HCT116 (cell line): ENCODE data around the gene UNC93B1.

Experiments used
- EZH2 ChIP-seq: fragments of 200-600 bp; sonication (generic); IDR thresholded peaks from 2 replicates; pipeline ENCODE4 v1.6.1; 2017; ENCODE audit warnings: antibody characterized with exemption, mixed run types
- EZH2phosphoT487 ChIP-seq: fragments of 200-600 bp; IDR thresholded peaks from 2 replicates; pipeline ENCODE4 v1.6.1; 2018; ENCODE audit warnings: antibody characterized with exemption, borderline replicate concordance
- POLR2A ChIP-seq: IDR thresholded peaks from 2 replicates; pipeline ENCODE4 v1.7.0; 2011; ENCODE audit warnings: borderline replicate concordance; ENCODE audit not compliant: insufficient read depth, insufficient read length; ENCODE audit errors: extremely low read depth
- POLR2AphosphoS5 ChIP-seq: IDR thresholded peaks from 2 replicates; pipeline ENCODE4 v1.6.1; 2011; ENCODE audit warnings: mild to moderate bottlenecking, low read depth, low read length, moderate library complexity
- SIN3A ChIP-seq: IDR thresholded peaks from 2 replicates; pipeline ENCODE4 v1.6.1; 2012; ENCODE audit warnings: low read depth
- SP1 ChIP-seq: IDR thresholded peaks from 2 replicates; pipeline ENCODE4 v1.6.1; 2012; ENCODE audit warnings: low read depth
- YY1 ChIP-seq: IDR thresholded peaks from 2 replicates; pipeline ENCODE4 v1.6.1; 2011; ENCODE audit warnings: low read length, low read depth, moderate library complexity, mild to moderate bottlenecking; ENCODE audit not compliant: insufficient replicate concordance; ENCODE audit errors: extremely low read depth
- ZBTB33 ChIP-seq: IDR thresholded peaks from 2 replicates; pipeline ENCODE4 v1.6.1; 2011; ENCODE audit warnings: mild to moderate bottlenecking, low read length, moderate library complexity; ENCODE audit not compliant: insufficient replicate concordance; ENCODE audit errors: extremely low read depth
- ZNF274 ChIP-seq: fragments of 200-500 bp; sonication (Bioruptor generic); IDR thresholded peaks from 2 replicates; pipeline ENCODE4 v1.6.1; 2014; ENCODE audit warnings: mild to moderate bottlenecking, low read depth, low read length, inconsistent platforms
- TF ChIP-seq, protein P1 (sequence below), 3 experiments: fragments of 200-600 bp in 1 of 3; sonication (generic) in 1 of 3; IDR thresholded peaks in 2 of 3; conservative IDR thresholded peaks in 1 of 3; 2 replicates each; pipeline ENCODE4 v1.5.1; 2012 to 2017; ENCODE audit warnings: low read depth in 2 of 3, low read length in 2 of 3, antibody characterized with exemption in 1 of 3, borderline replicate concordance in 1 of 3, control low read depth in 1 of 3, mild to moderate bottlenecking in 1 of 3, mixed read lengths in 1 of 3, mixed run types in 1 of 3, moderate library complexity in 1 of 3; ENCODE audit not compliant: insufficient read depth in 1 of 3
- TF ChIP-seq, protein P2 (sequence below): IDR thresholded peaks from 2 replicates; pipeline ENCODE4 v1.6.1; 2012; ENCODE audit warnings: low read depth
- TF ChIP-seq, protein P3 (sequence below): IDR thresholded peaks from 2 replicates; pipeline ENCODE4 v1.6.1; 2012

GRCh38 chr11:67997475-67997921 is 6.4 kb downstream of the UNC93B1 start:
- no peak for TF ChIP-seq EZH2
- TF ChIP-seq POLR2A: no peak
- TF ChIP-seq YY1: no peak
- TF ChIP-seq, protein P1, sequence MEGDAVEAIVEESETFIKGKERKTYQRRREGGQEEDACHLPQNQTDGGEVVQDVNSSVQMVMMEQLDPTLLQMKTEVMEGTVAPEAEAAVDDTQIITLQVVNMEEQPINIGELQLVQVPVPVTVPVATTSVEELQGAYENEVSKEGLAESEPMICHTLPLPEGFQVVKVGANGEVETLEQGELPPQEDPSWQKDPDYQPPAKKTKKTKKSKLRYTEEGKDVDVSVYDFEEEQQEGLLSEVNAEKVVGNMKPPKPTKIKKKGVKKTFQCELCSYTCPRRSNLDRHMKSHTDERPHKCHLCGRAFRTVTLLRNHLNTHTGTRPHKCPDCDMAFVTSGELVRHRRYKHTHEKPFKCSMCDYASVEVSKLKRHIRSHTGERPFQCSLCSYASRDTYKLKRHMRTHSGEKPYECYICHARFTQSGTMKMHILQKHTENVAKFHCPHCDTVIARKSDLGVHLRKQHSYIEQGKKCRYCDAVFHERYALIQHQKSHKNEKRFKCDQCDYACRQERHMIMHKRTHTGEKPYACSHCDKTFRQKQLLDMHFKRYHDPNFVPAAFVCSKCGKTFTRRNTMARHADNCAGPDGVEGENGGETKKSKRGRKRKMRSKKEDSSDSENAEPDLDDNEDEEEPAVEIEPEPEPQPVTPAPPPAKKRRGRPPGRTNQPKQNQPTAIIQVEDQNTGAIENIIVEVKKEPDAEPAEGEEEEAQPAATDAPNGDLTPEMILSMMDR (IDR thresholded peaks at IDR 0.05 in 2 of 3, conservative IDR thresholded peaks at IDR 0.05 in 1 of 3; ENCODE audit: borderline replicate concordance in 1 of 3, insufficient read depth in 1 of 3, low read depth in 2 of 3, low read length in 2 of 3): no peak
- no peak for TF ChIP-seq EZH2phosphoT487
- no peak for TF ChIP-seq SP1
- TF ChIP-seq, protein P2, sequence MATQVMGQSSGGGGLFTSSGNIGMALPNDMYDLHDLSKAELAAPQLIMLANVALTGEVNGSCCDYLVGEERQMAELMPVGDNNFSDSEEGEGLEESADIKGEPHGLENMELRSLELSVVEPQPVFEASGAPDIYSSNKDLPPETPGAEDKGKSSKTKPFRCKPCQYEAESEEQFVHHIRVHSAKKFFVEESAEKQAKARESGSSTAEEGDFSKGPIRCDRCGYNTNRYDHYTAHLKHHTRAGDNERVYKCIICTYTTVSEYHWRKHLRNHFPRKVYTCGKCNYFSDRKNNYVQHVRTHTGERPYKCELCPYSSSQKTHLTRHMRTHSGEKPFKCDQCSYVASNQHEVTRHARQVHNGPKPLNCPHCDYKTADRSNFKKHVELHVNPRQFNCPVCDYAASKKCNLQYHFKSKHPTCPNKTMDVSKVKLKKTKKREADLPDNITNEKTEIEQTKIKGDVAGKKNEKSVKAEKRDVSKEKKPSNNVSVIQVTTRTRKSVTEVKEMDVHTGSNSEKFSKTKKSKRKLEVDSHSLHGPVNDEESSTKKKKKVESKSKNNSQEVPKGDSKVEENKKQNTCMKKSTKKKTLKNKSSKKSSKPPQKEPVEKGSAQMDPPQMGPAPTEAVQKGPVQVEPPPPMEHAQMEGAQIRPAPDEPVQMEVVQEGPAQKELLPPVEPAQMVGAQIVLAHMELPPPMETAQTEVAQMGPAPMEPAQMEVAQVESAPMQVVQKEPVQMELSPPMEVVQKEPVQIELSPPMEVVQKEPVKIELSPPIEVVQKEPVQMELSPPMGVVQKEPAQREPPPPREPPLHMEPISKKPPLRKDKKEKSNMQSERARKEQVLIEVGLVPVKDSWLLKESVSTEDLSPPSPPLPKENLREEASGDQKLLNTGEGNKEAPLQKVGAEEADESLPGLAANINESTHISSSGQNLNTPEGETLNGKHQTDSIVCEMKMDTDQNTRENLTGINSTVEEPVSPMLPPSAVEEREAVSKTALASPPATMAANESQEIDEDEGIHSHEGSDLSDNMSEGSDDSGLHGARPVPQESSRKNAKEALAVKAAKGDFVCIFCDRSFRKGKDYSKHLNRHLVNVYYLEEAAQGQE: no peak
- no peak for TF ChIP-seq ZNF274
- no peak for TF ChIP-seq ZBTB33
- no peak for TF ChIP-seq SIN3A
- TF ChIP-seq, protein P3, sequence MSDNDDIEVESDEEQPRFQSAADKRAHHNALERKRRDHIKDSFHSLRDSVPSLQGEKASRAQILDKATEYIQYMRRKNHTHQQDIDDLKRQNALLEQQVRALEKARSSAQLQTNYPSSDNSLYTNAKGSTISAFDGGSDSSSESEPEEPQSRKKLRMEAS: no peak
- no peak for TF ChIP-seq POLR2AphosphoS5
